HCT116 (cell line): ENCODE results near the gene MFSD1.

Source experiments
- ATF3 ChIP-seq: IDR thresholded peaks from 2 replicates; pipeline ENCODE4 v1.6.1; 2012
- CEBPB ChIP-seq: IDR thresholded peaks from 2 replicates; pipeline ENCODE4 v1.6.1; 2012; ENCODE audit warnings: low read depth
- CTCF ChIP-seq, 3 experiments: fragments of 200-600 bp in 1 of 3; sonication (generic) in 1 of 3; IDR thresholded peaks in 2 of 3; conservative IDR thresholded peaks in 1 of 3; 2 replicates each; pipeline ENCODE4 v1.5.1; 2012 to 2017; ENCODE audit warnings: low read depth in 2 of 3, low read length in 2 of 3, antibody characterized with exemption in 1 of 3, borderline replicate concordance in 1 of 3, control low read depth in 1 of 3, mild to moderate bottlenecking in 1 of 3, mixed read lengths in 1 of 3, mixed run types in 1 of 3, moderate library complexity in 1 of 3; ENCODE audit not compliant: insufficient read depth in 1 of 3
- EZH2 ChIP-seq: fragments of 200-600 bp; sonication (generic); IDR thresholded peaks from 2 replicates; pipeline ENCODE4 v1.6.1; 2017; ENCODE audit warnings: antibody characterized with exemption, mixed run types
- EZH2phosphoT487 ChIP-seq: fragments of 200-600 bp; IDR thresholded peaks from 2 replicates; pipeline ENCODE4 v1.6.1; 2018; ENCODE audit warnings: antibody characterized with exemption, borderline replicate concordance
- MAX ChIP-seq: IDR thresholded peaks from 2 replicates; pipeline ENCODE4 v1.6.1; 2012
- POLR2A ChIP-seq: IDR thresholded peaks from 2 replicates; pipeline ENCODE4 v1.7.0; 2011; ENCODE audit warnings: borderline replicate concordance; ENCODE audit not compliant: insufficient read depth, insufficient read length; ENCODE audit errors: extremely low read depth
- POLR2AphosphoS5 ChIP-seq: IDR thresholded peaks from 2 replicates; pipeline ENCODE4 v1.6.1; 2011; ENCODE audit warnings: mild to moderate bottlenecking, low read depth, low read length, moderate library complexity
- RAD21 ChIP-seq: IDR thresholded peaks from 2 replicates; pipeline ENCODE4 v1.6.1; 2012; ENCODE audit warnings: low read depth, mild to moderate bottlenecking
- REST ChIP-seq: IDR thresholded peaks from 2 replicates; pipeline ENCODE4 v1.6.1; 2012; ENCODE audit warnings: low read depth
- TCF7L2 ChIP-seq: IDR thresholded peaks from 2 replicates; pipeline ENCODE4 v1.7.0; 2011; ENCODE audit warnings: borderline replicate concordance, inconsistent platforms; ENCODE audit not compliant: insufficient read depth, insufficient read length; ENCODE audit errors: extremely low read depth
- ZFX ChIP-seq: fragments of 450-650 bp; IDR thresholded peaks from 2 replicates; pipeline ENCODE4 v1.6.1; 2017

GRCh38 chr3:158792709-158793108 lies 9.1 kb upstream of the MFSD1 start:
- TF ChIP-seq CTCF (IDR thresholded peaks at IDR 0.05 in 2 of 3, conservative IDR thresholded peaks at IDR 0.05 in 1 of 3; ENCODE audit: borderline replicate concordance in 1 of 3, insufficient read depth in 1 of 3, low read depth in 2 of 3, low read length in 2 of 3) = no peak
- TF ChIP-seq EZH2phosphoT487 = no peak
- TF ChIP-seq EZH2 = no peak
- TF ChIP-seq RAD21 = no peak
- no peak for TF ChIP-seq MAX
- no peak for TF ChIP-seq ATF3
- TF ChIP-seq POLR2A = no peak
- no peak for TF ChIP-seq POLR2AphosphoS5
- no peak for TF ChIP-seq TCF7L2
- no peak for TF ChIP-seq ZFX
- TF ChIP-seq REST = no peak
- TF ChIP-seq CEBPB = no peak
